ENCODE data around the gene MAP4K4.

- no peak for TF ChIP-seq CTCF (IDR thresholded peaks at IDR 0.05; ENCODE audit: low read depth, low read length)
- no peak for TF ChIP-seq EZH2phosphoT487 (IDR thresholded peaks at IDR 0.05; ENCODE audit: low read depth)
Observed at GRCh38 chr2:101803128-101803527, 105.6 kb downstream of the MAP4K4 start.
